Measurements from ENCODE around the gene RASGRP2. TPM values are rescaled to one million over a fixed set of nuclear protein-coding genes. Genes with fewer than 3 reads are reported as not detected.

The RASGRP2 gene
- total and polyA plus RNA-seq, 10 donors: 148 to 283 (median 213) TPM

- intact Hi-C loops (cut with DNase I; ENCODE audit: low total_unique reads): no loop called here
- Histone ChIP-seq H3K9me3 (no peaks in the 10 kb centered on the region), H3K27ac (peak overlapping the region; percentile 87 to 100 (median 96)), H3K4me3 (peak overlapping the region; percentile 30 to 96 (median 74)), H3K4me1 (peaks cover 27 to 96% (median 57%) of the 10 kb centered on the region in 6 donors), H3K36me3 (peaks cover 0 to 19% (median 5%) of the 10 kb centered on the region in 6 donors), H3K27me3 (replicated peaks in 1 of 7) (peaks cover 0 to 7% (median 0%) of the 10 kb centered on the region in 7 donors)
- WGBS, 5 donors: 1 to 3% (median 1%) methylated on average over 34 to 52 of the region's 52 CpGs
- DNase-seq: peak; percentile 96
- TF ChIP-seq CTCF (IDR thresholded peaks at IDR 0.05 in 8 of 11, conservative IDR thresholded peaks at IDR 0.05 in 3 of 11) (peak in 1 of 11 experiments; percentile 9), POLR2A (IDR thresholded peaks at IDR 0.05) (peak in 1 of 3 donors; percentile 53), POLR2AphosphoS5 (IDR thresholded peaks at IDR 0.05) (peak; percentile 78 to 88 (median 79))
These were observed 1.8 kb upstream of the RASGRP2 start for GRCh38 chr11:64745521-64746328.

- H3K9me3 ChIP-seq: no peaks in the 10 kb centered on the region
- H3K36me3 ChIP-seq: peaks cover 0 to 19% (median 10%) of the 10 kb centered on the region in 6 donors
- WGBS, 5 donors: 0 to 2% (median 1%) methylated on average over 12 to 20 of the region's 20 CpGs
- DNase-seq: peak; percentile 100
- H3K4me1 ChIP-seq: peaks cover 27 to 96% (median 58%) of the 10 kb centered on the region in 6 donors
- intact Hi-C loops (cut with DNase I; ENCODE audit: low total_unique reads): no loop called here
- peaks cover 0 to 7% (median 0%) of the 10 kb centered on the region in 7 donors for H3K27me3 ChIP-seq (replicated peaks in 1 of 7)
- H3K27ac ChIP-seq: peak overlapping the region; percentile 87 to 100 (median 96)
- TF ChIP-seq POLR2A (IDR thresholded peaks at IDR 0.05) (peak in 2 of 3 donors; percentile 24 to 43), POLR2AphosphoS5 (IDR thresholded peaks at IDR 0.05) (peak; percentile 83 to 94 (median 83)), CTCF (IDR thresholded peaks at IDR 0.05 in 8 of 11, conservative IDR thresholded peaks at IDR 0.05 in 3 of 11) (peak in 4 of 11 experiments; percentile 7 to 31 (median 12))
- H3K4me3 ChIP-seq: peak overlapping the region; percentile 30 to 96 (median 74)
These were observed 1.2 kb upstream of the RASGRP2 start for GRCh38 chr11:64745189-64745520.

- TF ChIP-seq CTCF (IDR thresholded peaks at IDR 0.05 in 8 of 11, conservative IDR thresholded peaks at IDR 0.05 in 3 of 11): no peak
- DNase-seq: peak; percentile 92
- Histone ChIP-seq H3K9me3 (no peaks in the 10 kb centered on the region), H3K36me3 (peaks cover 0 to 23% (median 15%) of the 10 kb centered on the region in 6 donors), H3K27ac (peak overlapping the region; percentile 87 to 100 (median 96)), H3K27me3 (replicated peaks in 1 of 7) (peaks cover 0 to 7% (median 0%) of the 10 kb centered on the region in 7 donors), H3K4me1 (peaks cover 27 to 96% (median 58%) of the 10 kb centered on the region in 6 donors), H3K4me3 (peak overlapping the region; percentile 63 to 96 (median 76))
- WGBS, 5 donors: 0 to 1% (median 0%) methylated on average over 6 to 86 of the region's 89 CpGs
- intact Hi-C loops (cut with DNase I; ENCODE audit: low total_unique reads): no loop called here
These were observed 724 bp upstream of the RASGRP2 start for GRCh38 chr11:64744544-64745188.

Measured in spleen (tissue), 11 donors.